LNCaP clone FGC (cell line): Measurements from ENCODE around the gene AGT.

Experiments used
- DNase-seq: peaks from one replicate; pipeline ENCODE4 v3.0.0-alpha.2; 2011; ENCODE audit warnings: low read depth
- H3K4me3 ChIP-seq: 2 replicates; pipeline ENCODE4 v1.5.1; 2011; ENCODE audit warnings: mild to moderate bottlenecking, low read depth, low read length, control low read depth
- CTCF ChIP-seq: IDR thresholded peaks from 2 replicates; pipeline ENCODE4 v1.5.1; 2012; ENCODE audit warnings: mild to moderate bottlenecking; ENCODE audit not compliant: control insufficient read depth, insufficient read depth; ENCODE audit errors: extremely low read depth

The AGT gene

GRCh38 chr1:230707732-230708630 lies 5.9 kb downstream of the AGT start:
- no peak for TF ChIP-seq CTCF
- no peak for DNase-seq

GRCh38 chr1:230706887-230707731 lies 6.8 kb downstream of the AGT start:
- no peak for TF ChIP-seq CTCF
- no peak for DNase-seq
- no peak overlapping the region for H3K4me3 ChIP-seq

More at GRCh38 chr1:230707732-230708630, 5.9 kb downstream of the AGT start:
- no peak overlapping the region for H3K4me3 ChIP-seq

- DNase-seq: no peak
- TF ChIP-seq CTCF: no peak
- no peak overlapping the region for H3K4me3 ChIP-seq
Observed at GRCh38 chr1:230706020-230706699, 7.8 kb downstream of the AGT start.

- H3K4me3 ChIP-seq: no peak overlapping the region
- no peak for TF ChIP-seq CTCF
- DNase-seq: no peak
Observed at GRCh38 chr1:230705289-230706019, 8.5 kb downstream of the AGT start.

GRCh38 chr1:230704830-230705229 lies 9.1 kb downstream of the AGT start:
- no peak for DNase-seq
- TF ChIP-seq CTCF: no peak
- H3K4me3 ChIP-seq: no peak overlapping the region
